Smooth muscle cell (in vitro differentiated cells): Measurements from ENCODE around the gene CDKL2. TPM values are rescaled to one million over a fixed set of nuclear protein-coding genes. Genes with fewer than 3 reads are reported as not detected.
A peak's percentile ranks its signal among the peaks of the same experiment; 100 is the strongest.

Experiments
- DNase-seq: peaks from one replicate; lab custom pipeline; 2025; ENCODE audit not compliant: unreplicated experiment; lab: John Stamatoyannopoulos, UW
- H2AFZ ChIP-seq: fragments of 200-600 bp; sonication (generic); 2 replicates; pipeline ENCODE4 v1.6.0; 2016; ENCODE audit warnings: antibody characterized with exemption, low read depth, mild to moderate bottlenecking
- H3F3A ChIP-seq: fragments of 200-600 bp; sonication (generic); 2 replicates; pipeline ENCODE4 v1.6.0; 2017; ENCODE audit warnings: antibody characterized with exemption, low read depth
- H3K27ac ChIP-seq: fragments of 200-600 bp; sonication (generic); 2 replicates; pipeline ENCODE4 v1.5.1; 2016; ENCODE audit warnings: low read depth, mild to moderate bottlenecking
- H3K27me3 ChIP-seq: fragments of 200-600 bp; sonication (generic); 2 replicates; pipeline ENCODE4 v1.6.1; 2016; ENCODE audit warnings: low read depth, mild to moderate bottlenecking
- H3K36me3 ChIP-seq: fragments of 200-600 bp; sonication (generic); 2 replicates; pipeline ENCODE4 v1.5.1; 2016; ENCODE audit warnings: low read depth
- H3K4me1 ChIP-seq: fragments of 200-600 bp; sonication (generic); 2 replicates; pipeline ENCODE4 v1.5.1; 2016; ENCODE audit warnings: low read depth
- H3K4me2 ChIP-seq: fragments of 200-600 bp; sonication (generic); 2 replicates; pipeline ENCODE4 v1.6.0; 2016; ENCODE audit warnings: mild to moderate bottlenecking
- H3K4me3 ChIP-seq: fragments of 200-600 bp; sonication (generic); 2 replicates; pipeline ENCODE4 v1.5.1; 2016; ENCODE audit warnings: mild to moderate bottlenecking
- H3K79me2 ChIP-seq: fragments of 200-600 bp; sonication (generic); 2 replicates; pipeline ENCODE4 v1.6.0; 2016; ENCODE audit warnings: low read depth, mild to moderate bottlenecking
- H3K9ac ChIP-seq: fragments of 200-600 bp; sonication (generic); 2 replicates; pipeline ENCODE4 v1.6.0; 2016; ENCODE audit warnings: low read depth
- H3K9me3 ChIP-seq: fragments of 200-600 bp; sonication (generic); replicated peaks from 2 replicates; pipeline ENCODE4 v1.5.1; 2016; ENCODE audit warnings: low read depth
- H4K20me1 ChIP-seq: fragments of 200-600 bp; sonication (generic); 2 replicates; pipeline ENCODE4 v1.6.0; 2016; ENCODE audit warnings: low read depth
- CTCF ChIP-seq: fragments of 200-600 bp; sonication (generic); IDR thresholded peaks from 2 replicates; pipeline ENCODE4 v1.5.1; 2017; ENCODE audit warnings: borderline replicate concordance, mild to moderate bottlenecking, antibody characterized with exemption; ENCODE audit not compliant: insufficient read depth, poor library complexity, severe bottlenecking
- WGBS: methylation state at CpG from one replicate; pipeline ENCODE4 v1.1.7; 2016; ENCODE audit warnings: low lambda C conversion rate; 5-methylcytosine and 5-hydroxymethylcytosine counted together
- polyA plus RNA-seq: library from polyadenylated mRNA; unstranded; fragments of >200 nt; fragmentation: Nextera tagmentation; extraction: Ambion mirVana; gene quantifications from 2 replicates; pipeline ENCODE4 v1.2.1, GENCODE V29; 2016
- total RNA-seq: library from RNA; depleted of rRNA; stranded (reverse); fragments of >200 nt; gene quantifications from 2 replicates; pipeline ENCODE4 v1.2.3, GENCODE V29; 2014

Gene CDKL2
- total and polyA plus RNA-seq, 2 experiments from 2014 or later, result 0.58 to 1.4 TPM

GRCh38 chr4:75662626-75663025, 32.3 kb upstream of the CDKL2 start:
- WGBS, result 67% methylated on average over 2 of the region's 2 CpGs
- Histone ChIP-seq H3K4me3 (no peak overlapping the region), H3F3A (no peaks in the 10 kb centered on the region), H3K36me3 (peaks cover 5% of the 10 kb centered on the region), H2AFZ (no peak overlapping the region), H3K27ac (no peak overlapping the region), H3K4me1 (peaks cover 6% of the 10 kb centered on the region), H3K9ac (no peak overlapping the region), H3K27me3 (no peaks in the 10 kb centered on the region), H4K20me1 (peaks cover 99% of the 10 kb centered on the region), H3K79me2 (peaks cover 85% of the 10 kb centered on the region), H3K4me2 (no peak overlapping the region), H3K9me3 (no peaks in the 10 kb centered on the region)
- no peak for TF ChIP-seq CTCF
- no peak for DNase-seq

DNA sequence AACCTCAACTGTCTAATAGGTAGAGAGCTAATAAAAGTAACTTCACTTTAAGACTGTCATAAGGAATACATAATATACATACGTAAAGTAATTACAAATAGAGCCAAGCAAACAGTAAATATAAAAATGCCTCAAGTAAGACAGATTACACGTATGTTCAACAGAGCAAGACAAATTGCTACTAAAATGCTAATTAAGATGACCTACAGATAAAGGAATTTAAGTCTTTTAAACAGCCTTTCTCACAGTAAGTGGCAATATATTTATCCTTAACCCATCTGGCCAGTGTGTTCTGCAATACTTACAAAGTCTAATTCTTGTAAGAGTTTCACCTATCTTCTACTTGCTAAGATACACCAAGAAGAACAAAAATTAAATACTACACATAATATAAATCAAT, 30.2 kb upstream of the CDKL2 start:
- Histone ChIP-seq H3K4me1 (no peaks in the 10 kb centered on the region), H3K4me3 (no peak overlapping the region), H3K27me3 (no peaks in the 10 kb centered on the region), H2AFZ (no peak overlapping the region), H3K9ac (no peak overlapping the region), H3K27ac (peak overlapping the region; percentile 57), H3F3A (no peaks in the 10 kb centered on the region), H3K79me2 (peaks cover 78% of the 10 kb centered on the region), H3K4me2 (no peak overlapping the region), H3K9me3 (no peaks in the 10 kb centered on the region), H4K20me1 (peaks cover 99% of the 10 kb centered on the region), H3K36me3 (peaks cover 19% of the 10 kb centered on the region)
- no peak for TF ChIP-seq CTCF
- DNase-seq, result no peak
- WGBS, result 70% methylated on average over 2 of the region's 2 CpGs

GRCh38 chr4:75659512-75660031, 29.2 kb upstream of the CDKL2 start:
- no peak overlapping the region for H3K4me3 ChIP-seq
- H3K9ac ChIP-seq, result no peak overlapping the region
- TF ChIP-seq CTCF, result no peak
- peaks cover 28% of the 10 kb centered on the region for H3K36me3 ChIP-seq
- no peaks in the 10 kb centered on the region for H3K4me1 ChIP-seq
- no peaks in the 10 kb centered on the region for H3K27me3 ChIP-seq
- H3K4me2 ChIP-seq, result peak overlapping the region; percentile 3
- H4K20me1 ChIP-seq, result peaks cover 99% of the 10 kb centered on the region
- peak overlapping the region; percentile 11 for H3K27ac ChIP-seq
- H2AFZ ChIP-seq, result no peak overlapping the region
- no peaks in the 10 kb centered on the region for H3K9me3 ChIP-seq
- H3F3A ChIP-seq, result no peaks in the 10 kb centered on the region
- DNase-seq, result no peak
- H3K79me2 ChIP-seq, result peaks cover 69% of the 10 kb centered on the region
- 61% methylated on average over 1 of the region's 1 CpG for WGBS

GRCh38 chr4:75658876-75659275, 28.5 kb upstream of the CDKL2 start:
- no peaks in the 10 kb centered on the region for H3K27me3 ChIP-seq
- WGBS, result 94% methylated on average over 4 of the region's 4 CpGs
- H3F3A ChIP-seq, result no peaks in the 10 kb centered on the region
- no peaks in the 10 kb centered on the region for H3K4me1 ChIP-seq
- peak overlapping the region; percentile 3 for H3K4me2 ChIP-seq
- peak overlapping the region; percentile 11 for H3K27ac ChIP-seq
- no peak for DNase-seq
- no peak overlapping the region for H3K4me3 ChIP-seq
- peaks cover 62% of the 10 kb centered on the region for H3K79me2 ChIP-seq
- peaks cover 30% of the 10 kb centered on the region for H3K36me3 ChIP-seq
- no peak overlapping the region for H2AFZ ChIP-seq
- H3K9me3 ChIP-seq, result no peaks in the 10 kb centered on the region
- no peak for TF ChIP-seq CTCF
- peaks cover 99% of the 10 kb centered on the region for H4K20me1 ChIP-seq
- no peak overlapping the region for H3K9ac ChIP-seq
